Psoas muscle (tissue), 8 donors: ENCODE measurements around the gene ADRM1. TPM values are rescaled to one million over a fixed set of nuclear protein-coding genes. Genes with fewer than 3 reads are reported as not detected.

ENCODE experiments used
- ATAC-seq, 4 donors: fragments of 200-7000 bp; cut with Tn5 transposase; one replicate each; pipeline ENCODE4 v1.9.1; 2020; ENCODE audit warnings: moderate library complexity in 3 of 4, mild to moderate bottlenecking in 2 of 4
- DNase-seq, 2 donors: peaks; one replicate each; pipeline ENCODE4 v3.0.0-alpha.2; 2020
- H3K27ac ChIP-seq: fragments of 200-600 bp; one replicate; pipeline ENCODE4 v1.8.0; 2022
- H3K27me3 ChIP-seq, 3 donors: fragments of 200-600 bp in 1 of 3; one replicate each; pipeline versions ENCODE4 v1.6.1 to v1.8.0; 2013 to 2022; ENCODE audit warnings: low read length in 2 of 3, mild to moderate bottlenecking in 2 of 3, moderate library complexity in 1 of 3; ENCODE audit not compliant: insufficient read depth in 3 of 3
- H3K36me3 ChIP-seq, 2 donors: fragments of 200-600 bp in 1 of 2; one replicate each; pipeline versions ENCODE4 v1.6.1 to v1.8.0; 2013 to 2022; ENCODE audit warnings: low read depth in 1 of 2, mild to moderate bottlenecking in 1 of 2, moderate library complexity in 1 of 2; ENCODE audit not compliant: insufficient read depth in 1 of 2
- H3K4me1 ChIP-seq: fragments of 200-600 bp; one replicate; pipeline ENCODE4 v1.8.0; 2022
- H3K4me3 ChIP-seq: fragments of 200-600 bp; one replicate; pipeline ENCODE4 v1.8.0; 2022; ENCODE audit warnings: mild to moderate bottlenecking
- H3K9me3 ChIP-seq: fragments of 200-600 bp; one replicate; pipeline ENCODE4 v1.8.0; 2022
- WGBS, 3 donors: extraction: QIAGEN DNeasy Blood & Tissue Kit; methylation state at CpG; one replicate each; pipeline versions ENCODE4 v1.1.6 to v1.1.7; 2013; 5-methylcytosine and 5-hydroxymethylcytosine counted together
- intact Hi-C, 2 donors: fragments of 100-400 bp; cut with DNase I; formaldehyde crosslinking; loops; one replicate each; pipeline versions ENCODE4 v1.11.0 to v1.14.2; 2022
- polyA plus RNA-seq, 3 donors: library from polyadenylated mRNA; stranded (reverse); fragments of 200-250 nt; gene quantifications; one replicate each; pipeline ENCODE4 v1.2.3, GENCODE V29; 2013
- total RNA-seq, 4 donors: library from RNA; stranded (reverse); fragmentation: NEBNext Ultra II Directional in 2 of 4; extraction: Animal tissue kit (Norgen Biotek cat#: 25700) in 2 of 4; gene quantifications; one replicate each; pipeline versions ENCODE4 v1.2.1 to v1.2.4, GENCODE V29; 2021 to 2023
- TF ChIP-seq, protein P1 (sequence below): fragments of 200-600 bp; IDR thresholded peaks from one replicate; pipeline ENCODE4 v1.8.0; 2022; ENCODE audit warnings: antibody characterized with exemption
- donor health status: healthy with polysubstance abuse.
- donor health status: DM: no; HTN: no; CAD: no; lungs with moderate emphysema.
- donor health status: Bipolar disorder and iron deficiency.
- donor health status: healthy.
- donor health status: DM: yes; HTN: yes; CAD: no.
- donor health status: DM: no; HTN: no; CAD: no.
- donor health status: DM: no; HTN: no; CAD: no.
- donor health status: DM: yes; HTN: yes; CAD: no.

ADRM1 gene
- total and polyA plus RNA-seq, 7 donors = 142 to 603 (median 280) TPM

DNA sequence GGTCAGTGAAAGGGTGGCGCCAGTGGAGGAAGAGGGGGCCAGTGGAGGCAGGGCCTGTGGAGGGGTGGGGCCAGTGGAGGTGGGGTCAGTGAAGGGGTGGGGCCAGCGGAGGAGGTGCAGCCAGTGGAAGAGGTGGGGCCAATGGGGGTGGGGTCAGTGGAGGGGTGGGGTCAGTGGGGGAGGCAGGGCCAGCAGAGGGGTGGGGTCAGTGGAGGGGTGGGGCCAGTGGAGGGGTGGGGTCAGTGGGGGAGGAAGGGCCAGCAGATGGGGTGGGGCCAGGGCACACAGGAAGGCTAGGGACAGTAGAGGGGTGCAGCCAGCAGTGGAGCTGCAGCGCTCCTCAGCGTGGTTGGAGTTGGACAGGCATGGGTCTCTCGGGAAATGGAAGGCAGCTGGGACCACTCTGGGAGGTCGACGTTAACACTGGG, 18.7 kb downstream of the ADRM1 start:
- intact Hi-C loops = no loop called here
- H3K27me3 ChIP-seq = no peaks in the 10 kb centered on the region
- 77 to 88% (median 88%) methylated on average over 6 to 7 of the region's 7 CpGs for WGBS, 3 donors
- H3K36me3 ChIP-seq = peaks cover 0 to 59% of the 10 kb centered on the region in 2 donors
- no peaks in the 10 kb centered on the region for H3K4me1 ChIP-seq
- H3K4me3 ChIP-seq = no peak overlapping the region
- DNase-seq (peak in 1 of 2 donors; percentile 24), ATAC-seq (peak in 3 of 4 donors; percentile 36 to 66 (median 59))
- no peak overlapping the region for H3K27ac ChIP-seq
- TF ChIP-seq, protein P1, sequence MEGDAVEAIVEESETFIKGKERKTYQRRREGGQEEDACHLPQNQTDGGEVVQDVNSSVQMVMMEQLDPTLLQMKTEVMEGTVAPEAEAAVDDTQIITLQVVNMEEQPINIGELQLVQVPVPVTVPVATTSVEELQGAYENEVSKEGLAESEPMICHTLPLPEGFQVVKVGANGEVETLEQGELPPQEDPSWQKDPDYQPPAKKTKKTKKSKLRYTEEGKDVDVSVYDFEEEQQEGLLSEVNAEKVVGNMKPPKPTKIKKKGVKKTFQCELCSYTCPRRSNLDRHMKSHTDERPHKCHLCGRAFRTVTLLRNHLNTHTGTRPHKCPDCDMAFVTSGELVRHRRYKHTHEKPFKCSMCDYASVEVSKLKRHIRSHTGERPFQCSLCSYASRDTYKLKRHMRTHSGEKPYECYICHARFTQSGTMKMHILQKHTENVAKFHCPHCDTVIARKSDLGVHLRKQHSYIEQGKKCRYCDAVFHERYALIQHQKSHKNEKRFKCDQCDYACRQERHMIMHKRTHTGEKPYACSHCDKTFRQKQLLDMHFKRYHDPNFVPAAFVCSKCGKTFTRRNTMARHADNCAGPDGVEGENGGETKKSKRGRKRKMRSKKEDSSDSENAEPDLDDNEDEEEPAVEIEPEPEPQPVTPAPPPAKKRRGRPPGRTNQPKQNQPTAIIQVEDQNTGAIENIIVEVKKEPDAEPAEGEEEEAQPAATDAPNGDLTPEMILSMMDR = no peak
- H3K9me3 ChIP-seq = no peaks in the 10 kb centered on the region

DNA sequence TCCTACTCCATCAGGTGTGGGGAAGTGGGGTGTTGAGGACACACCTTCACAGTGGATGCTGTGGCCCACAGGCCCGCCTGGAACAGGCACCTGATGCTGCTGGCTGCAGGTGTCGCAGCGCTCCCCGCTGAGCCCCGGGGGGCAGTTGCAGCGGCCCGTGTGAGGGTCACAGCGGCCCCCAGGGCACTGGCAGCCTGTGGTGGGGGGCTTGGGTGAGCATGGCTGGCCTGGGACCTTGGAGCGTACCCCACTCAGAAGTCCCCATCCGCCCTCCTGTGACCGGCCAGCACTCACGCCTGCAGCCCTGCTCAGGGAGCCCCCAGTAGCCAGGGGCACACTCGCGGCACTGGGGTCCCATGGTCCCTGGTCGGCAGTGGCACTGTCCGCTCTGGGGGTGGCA, 19.2 kb downstream of the ADRM1 start:
- Histone ChIP-seq H3K4me3 (no peak overlapping the region), H3K4me1 (no peaks in the 10 kb centered on the region), H3K9me3 (no peaks in the 10 kb centered on the region), H3K27me3 (no peaks in the 10 kb centered on the region), H3K36me3 (peaks cover 0 to 59% of the 10 kb centered on the region in 2 donors), H3K27ac (no peak overlapping the region)
- no peak for DNase-seq
- intact Hi-C loops = no loop called here
- TF ChIP-seq, protein P1 = no peak
- 96 to 98% (median 96%) methylated on average over 14 to 16 of the region's 16 CpGs for WGBS, 3 donors
- no peak for ATAC-seq

DNA sequence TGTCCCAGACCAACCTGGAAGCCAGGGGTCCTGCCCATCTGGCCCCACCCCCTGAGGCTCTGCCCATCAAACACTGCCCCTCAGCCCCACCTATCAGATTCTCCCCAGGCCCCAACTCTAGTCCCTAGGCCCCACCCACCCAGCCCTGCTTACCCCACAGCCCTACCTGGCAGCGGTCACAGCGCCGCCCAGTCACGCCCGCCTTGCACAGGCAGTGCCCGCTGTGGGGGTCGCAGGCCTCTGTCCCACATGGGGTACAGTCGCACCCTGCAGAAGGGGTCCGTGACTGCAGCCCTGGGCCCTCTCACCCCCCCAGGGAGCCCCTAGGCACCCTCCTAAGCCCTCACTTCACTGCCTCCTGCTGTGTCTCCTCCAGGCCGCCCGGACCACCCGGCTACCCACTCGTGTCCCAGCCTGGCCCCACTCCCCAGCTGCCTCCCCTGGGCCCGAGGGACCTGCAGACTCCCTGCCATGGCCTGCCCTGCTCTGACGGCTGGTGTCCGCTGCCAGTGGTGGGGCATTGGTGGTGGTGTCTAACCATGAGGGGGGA, 19.8 kb downstream of the ADRM1 start:
- peak in 1 of 4 donors; percentile 1 for ATAC-seq
- TF ChIP-seq, protein P1 = no peak
- 90 to 96% (median 90%) methylated on average over 15 to 16 of the region's 16 CpGs for WGBS, 3 donors
- no peak overlapping the region for H3K4me3 ChIP-seq
- H3K36me3 ChIP-seq = peaks cover 0 to 59% of the 10 kb centered on the region in 2 donors
- no peaks in the 10 kb centered on the region for H3K4me1 ChIP-seq
- H3K9me3 ChIP-seq = no peaks in the 10 kb centered on the region
- no peaks in the 10 kb centered on the region for H3K27me3 ChIP-seq
- intact Hi-C loops = no loop called here
- DNase-seq = peak in 1 of 2 donors; percentile 13
- H3K27ac ChIP-seq = no peak overlapping the region

DNA sequence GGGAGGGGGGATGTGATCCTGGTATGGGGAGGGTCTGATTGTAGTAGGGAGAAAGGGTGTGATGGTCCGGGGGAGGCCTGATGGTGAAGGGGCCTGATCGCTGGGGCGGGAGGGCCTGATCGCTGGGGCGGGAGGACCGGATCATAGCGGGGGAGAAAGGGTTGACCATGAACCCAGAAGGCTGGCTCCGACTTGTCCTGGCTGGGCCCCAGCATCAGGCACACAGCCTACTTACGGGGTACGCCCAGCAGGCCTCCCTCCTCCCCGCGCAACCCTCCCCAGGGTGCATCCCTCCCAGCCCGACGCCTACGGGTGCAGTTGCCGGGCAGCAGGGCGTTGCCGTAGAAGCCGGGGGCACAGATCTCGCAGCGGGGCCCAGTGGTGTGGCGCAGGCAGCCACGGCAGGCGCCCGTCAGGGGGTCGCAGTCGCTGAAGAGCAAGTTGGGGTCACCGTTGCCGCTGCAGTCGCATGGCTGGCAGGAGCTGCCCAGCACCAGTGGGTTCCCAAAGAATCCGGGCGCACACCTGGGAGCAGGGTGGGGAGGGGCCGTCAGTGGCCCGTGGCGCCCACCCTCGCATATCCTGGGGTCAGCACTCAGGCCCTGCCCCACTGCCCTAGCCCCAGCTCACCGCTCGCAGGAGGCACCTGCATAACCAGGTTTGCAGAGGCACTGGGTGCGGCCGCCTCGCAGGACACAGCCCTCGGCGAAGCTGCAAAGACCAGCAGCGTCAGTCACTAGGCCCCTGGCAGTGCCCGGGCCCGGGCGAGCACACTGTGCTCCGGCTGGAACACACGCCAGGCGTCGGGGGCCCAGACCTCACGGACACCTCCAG, 20.6 kb downstream of the ADRM1 start:
- H3K27ac ChIP-seq = no peak overlapping the region
- WGBS, 3 donors = 91 to 92% (median 92%) methylated on average over 42 to 52 of the region's 52 CpGs
- no peaks in the 10 kb centered on the region for H3K4me1 ChIP-seq
- H3K36me3 ChIP-seq = peaks cover 0 to 66% of the 10 kb centered on the region in 2 donors
- intact Hi-C loops = no loop called here
- peak in 1 of 2 donors; percentile 13 for DNase-seq
- TF ChIP-seq, protein P1 = no peak
- no peaks in the 10 kb centered on the region for H3K27me3 ChIP-seq
- H3K4me3 ChIP-seq = no peak overlapping the region
- H3K9me3 ChIP-seq = no peaks in the 10 kb centered on the region
- ATAC-seq = no peak
